Measurements from ENCODE around the gene WBP1. TPM values are rescaled to one million over a fixed set of nuclear protein-coding genes. Genes with fewer than 3 reads are reported as not detected.

The WBP1 gene
- total RNA-seq, 1 donor from 2014 or later = 109 TPM

GRCh38 chr2:74428675-74429074, 29.6 kb upstream of the WBP1 start:
- Mint-ChIP-seq H3K27ac (ENCODE audit: unreplicated experiment) (no peak overlapping the region), H3K27me3 (ENCODE audit: unreplicated experiment) (peaks cover 2% of the 10 kb centered on the region), H3K9me3 (ENCODE audit: unreplicated experiment) (peaks cover 7% of the 10 kb centered on the region), H3K4me1 (ENCODE audit: low read depth, unreplicated experiment) (peaks cover 3% of the 10 kb centered on the region), H3K4me3 (ENCODE audit: unreplicated experiment) (no peak overlapping the region), H3K36me3 (ENCODE audit: unreplicated experiment) (no peaks in the 10 kb centered on the region)
- TF ChIP-seq CTCF (IDR thresholded peaks at IDR 0.05; ENCODE audit: partially characterized antibody, unreplicated experiment) = no peak
- no peak for DNase-seq

- Mint-ChIP-seq H3K27ac (ENCODE audit: unreplicated experiment) (no peak overlapping the region), H3K4me3 (ENCODE audit: unreplicated experiment) (no peak overlapping the region), H3K9me3 (ENCODE audit: unreplicated experiment) (peaks cover 8% of the 10 kb centered on the region), H3K36me3 (ENCODE audit: unreplicated experiment) (no peaks in the 10 kb centered on the region), H3K27me3 (ENCODE audit: unreplicated experiment) (peaks cover 2% of the 10 kb centered on the region), H3K4me1 (ENCODE audit: low read depth, unreplicated experiment) (peaks cover 3% of the 10 kb centered on the region)
- DNase-seq = no peak
- TF ChIP-seq CTCF (IDR thresholded peaks at IDR 0.05; ENCODE audit: partially characterized antibody, unreplicated experiment) = no peak
These were observed 28.5 kb upstream of the WBP1 start for GRCh38 chr2:74429487-74430451.

GRCh38 chr2:74430502-74430901, 27.7 kb upstream of the WBP1 start:
- H3K27me3 Mint-ChIP-seq (ENCODE audit: unreplicated experiment) = peaks cover 3% of the 10 kb centered on the region
- DNase-seq = no peak
- no peak for TF ChIP-seq CTCF (IDR thresholded peaks at IDR 0.05; ENCODE audit: partially characterized antibody, unreplicated experiment)
- peaks cover 2% of the 10 kb centered on the region for H3K4me1 Mint-ChIP-seq (ENCODE audit: low read depth, unreplicated experiment)
- peaks cover 6% of the 10 kb centered on the region for H3K9me3 Mint-ChIP-seq (ENCODE audit: unreplicated experiment)
- H3K27ac Mint-ChIP-seq (ENCODE audit: unreplicated experiment) = no peak overlapping the region
- no peaks in the 10 kb centered on the region for H3K36me3 Mint-ChIP-seq (ENCODE audit: unreplicated experiment)
- no peak overlapping the region for H3K4me3 Mint-ChIP-seq (ENCODE audit: unreplicated experiment)

GRCh38 chr2:74436111-74436805, 22.0 kb upstream of the WBP1 start:
- Mint-ChIP-seq H3K36me3 (ENCODE audit: unreplicated experiment) (no peaks in the 10 kb centered on the region), H3K9me3 (ENCODE audit: unreplicated experiment) (peaks cover 14% of the 10 kb centered on the region), H3K27ac (ENCODE audit: unreplicated experiment) (no peak overlapping the region), H3K4me1 (ENCODE audit: low read depth, unreplicated experiment) (peaks cover 24% of the 10 kb centered on the region), H3K4me3 (ENCODE audit: unreplicated experiment) (no peak overlapping the region), H3K27me3 (ENCODE audit: unreplicated experiment) (peaks cover 11% of the 10 kb centered on the region)
- no peak for DNase-seq
- TF ChIP-seq CTCF (IDR thresholded peaks at IDR 0.05; ENCODE audit: partially characterized antibody, unreplicated experiment) = no peak

Data from glutamatergic neuron (in vitro differentiated cells).